B cell (primary cell): ENCODE results near the gene TUBAL3. TPM values are rescaled to one million over a fixed set of nuclear protein-coding genes. Genes with fewer than 3 reads are reported as not detected.

Source experiments
- ATAC-seq: fragments of 200-7000 bp; cut with Tn5 transposase; one replicate; pipeline ENCODE4 v1.10.0; 2021; ENCODE audit warnings: low read depth, mild to moderate bottlenecking, moderate number of reproducible peaks, moderate library complexity
- CTCF ChIA-PET: fragments of 350-600 bp; sonication (Branson Sonifier 250); formaldehyde crosslinking; loops from one replicate; lab custom pipeline; 2021; ENCODE audit warnings: antibody characterized with exemption, inconsistent platforms; lab: Charles Lee
- POLR2A ChIA-PET: fragments of 350-600 bp; sonication (Branson Sonifier 250); formaldehyde crosslinking; loops from one replicate; lab custom pipeline; 2021; ENCODE audit warnings: antibody characterized with exemption; lab: Charles Lee
- DNase-seq: peaks from one replicate; pipeline ENCODE4 v3.0.0; 2013
- H2AFZ ChIP-seq: 2 replicates; pipeline ENCODE4 v1.6.1; 2012; ENCODE audit warnings: mild to moderate bottlenecking, low read depth, low read length; ENCODE audit not compliant: insufficient read depth, poor library complexity, severe bottlenecking
- H3K27ac ChIP-seq, 2 donors: 1 replicate in 1 of 2; 2 replicates in 1 of 2; pipeline ENCODE4 v1.5.1; 2012 to 2013; ENCODE audit warnings: low read length in 2 of 2, mild to moderate bottlenecking in 2 of 2, moderate library complexity in 1 of 2
- H3K27me3 ChIP-seq, 4 experiments: fragments of 200-600 bp in 1 of 4; sonication (generic) in 1 of 4; replicated peaks in 1 of 4; 1 replicate in 2 of 4; 2 replicates in 2 of 4; pipeline versions ENCODE4 v1.6.1 to v1.7.0; 2013 to 2016; ENCODE audit warnings: low read length in 3 of 4, mild to moderate bottlenecking in 2 of 4, mixed read lengths in 1 of 4, moderate library complexity in 1 of 4; ENCODE audit not compliant: insufficient read depth in 4 of 4, control insufficient read depth in 3 of 4; ENCODE audit errors: control extremely low read depth in 1 of 4
- H3K36me3 ChIP-seq, 2 experiments: replicated peaks in 1 of 2; 1 replicate in 1 of 2; 2 replicates in 1 of 2; pipeline versions ENCODE4 v1.6.1 to v1.7.1; 2013; ENCODE audit warnings: low read length in 1 of 2; ENCODE audit not compliant: insufficient read depth in 2 of 2, control insufficient read depth in 1 of 2; ENCODE audit errors: control extremely low read depth in 1 of 2, extremely low read depth in 1 of 2
- H3K4me1 ChIP-seq, 2 donors: fragments of 200-600 bp in 1 of 2; sonication (generic) in 1 of 2; 1 replicate in 1 of 2; 2 replicates in 1 of 2; pipeline versions ENCODE4 v1.5.1 to v1.6.1; 2013 to 2017; ENCODE audit warnings: low read length in 2 of 2; ENCODE audit not compliant: control insufficient read depth in 2 of 2, insufficient read depth in 2 of 2
- H3K4me2 ChIP-seq: replicated peaks from 2 replicates; pipeline ENCODE3; 2012; ENCODE audit warnings: mild to moderate bottlenecking, low read depth, low read length; ENCODE audit not compliant: poor library complexity, severe bottlenecking
- H3K4me3 ChIP-seq, 5 experiments: fragments of 200-600 bp in 1 of 5; sonication (generic) in 1 of 5; 1 replicate in 3 of 5; 2 replicates in 2 of 5; pipeline versions ENCODE4 v1.5.1 to v1.7.0; 2011 to 2016; ENCODE audit warnings: low read length in 4 of 5, mild to moderate bottlenecking in 4 of 5, low read depth in 2 of 5, control low read depth in 1 of 5, moderate library complexity in 1 of 5; ENCODE audit not compliant: insufficient read depth in 1 of 5; ENCODE audit errors: control extremely low read depth in 1 of 5, extremely low read depth in 1 of 5
- H3K79me2 ChIP-seq: fragments of 200-600 bp; sonication (generic); one replicate; pipeline ENCODE4 v1.6.0; 2016; ENCODE audit warnings: low read length; ENCODE audit not compliant: control insufficient read depth, insufficient read depth
- H3K9ac ChIP-seq: fragments of 200-600 bp; sonication (generic); 2 replicates; pipeline ENCODE4 v1.6.1; 2017; ENCODE audit warnings: mild to moderate bottlenecking, low read length, moderate library complexity
- H3K9me3 ChIP-seq, 3 donors: one replicate each; pipeline versions ENCODE4 v1.6.1 to v1.7.1; 2013; ENCODE audit warnings: low read length in 2 of 3; ENCODE audit not compliant: control insufficient read depth in 2 of 3, insufficient read depth in 1 of 3; ENCODE audit errors: control extremely low read depth in 1 of 3
- H4K20me1 ChIP-seq: 2 replicates; pipeline ENCODE4 v1.6.0; 2012; ENCODE audit warnings: mild to moderate bottlenecking, low read length; ENCODE audit not compliant: insufficient read depth, control insufficient read depth, poor library complexity, severe bottlenecking
- H3K27ac Mint-ChIP-seq: one replicate; pipeline ENCODE4 v1.8.0; 2021; ENCODE audit warnings: mixed read lengths
- H3K27me3 Mint-ChIP-seq: one replicate; pipeline ENCODE4 v1.8.0; 2021; ENCODE audit warnings: mixed read lengths
- H3K4me1 Mint-ChIP-seq: one replicate; pipeline ENCODE4 v1.8.0; 2021; ENCODE audit warnings: mixed read lengths
- H3K4me3 Mint-ChIP-seq: one replicate; pipeline ENCODE4 v1.8.0; 2021; ENCODE audit warnings: mixed read lengths
- H3K9me3 Mint-ChIP-seq: one replicate; pipeline ENCODE4 v1.8.0; 2022; ENCODE audit warnings: mixed read lengths; ENCODE audit not compliant: insufficient read depth
- EZH2 ChIP-seq: IDR thresholded peaks from 2 replicates; pipeline ENCODE4 v1.6.1; 2012; ENCODE audit warnings: borderline replicate concordance, low read depth, mild to moderate bottlenecking, moderate library complexity, low read length; ENCODE audit not compliant: insufficient read depth, poor library complexity, severe bottlenecking
- WGBS: methylation state at CpG from one replicate; pipeline ENCODE4 v1.1.5; 2013; ENCODE audit warnings: missing lambda C conversion rate; ENCODE audit not compliant: insufficient coverage; 5-methylcytosine and 5-hydroxymethylcytosine counted together
- intact Hi-C: fragments of 100-400 bp; cut with micrococcal nuclease; formaldehyde crosslinking; loops from one replicate; pipeline ENCODE4 v1.10.0; 2022
- polyA plus RNA-seq: library from polyadenylated mRNA; depleted of rRNA; stranded (reverse); fragments of >200 nt; gene quantifications from 2 replicates; pipeline ENCODE4 v1.2.3, GENCODE V29; 2012
- total RNA-seq, 2 donors: library from RNA; stranded (reverse); fragments of 120-200 nt in 1 of 2; gene quantifications; 1 replicate in 1 of 2; 2 replicates in 1 of 2; pipeline versions ENCODE4 v1.2.3 to v1.2.4, GENCODE V29; 2013 to 2022
- TF ChIP-seq, protein P1 (sequence below): fragments of 200-600 bp; IDR thresholded peaks from one replicate; pipeline ENCODE4 v1.8.0; 2022; ENCODE audit warnings: antibody characterized with exemption, mild to moderate bottlenecking

Gene TUBAL3
- total and polyA plus RNA-seq, 2 donors (not counting 1 experiment from before 2014, with no cell fraction given): not detected

DNA sequence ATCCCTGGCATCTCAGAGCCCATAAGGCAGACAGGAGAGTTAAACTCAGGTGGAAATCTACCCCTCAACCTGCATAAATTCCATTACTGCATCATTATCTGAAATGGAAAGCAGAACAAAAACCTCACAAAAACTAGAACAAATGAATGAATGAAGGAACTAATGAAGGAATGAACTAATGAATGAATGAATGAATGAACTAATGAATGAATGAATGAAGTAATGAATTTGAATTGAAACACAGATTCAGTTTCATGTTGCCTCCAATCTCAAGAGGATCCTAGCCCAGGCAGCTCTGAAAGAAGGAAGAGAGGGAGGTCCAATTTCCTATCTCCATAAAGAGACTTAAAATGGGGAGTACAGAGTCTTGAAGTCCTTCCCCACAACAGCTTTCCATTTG, 41.8 kb downstream of the TUBAL3 start:
- Histone ChIP-seq H3K79me2 (no peaks in the 10 kb centered on the region), H3K27ac (no peak overlapping the region), H3K9me3 (no peaks in the 10 kb centered on the region), H3K36me3 (no peaks in the 10 kb centered on the region), H3K9ac (no peak overlapping the region), H4K20me1 (no peaks in the 10 kb centered on the region), H3K4me3 (no peak overlapping the region), H2AFZ (no peak overlapping the region), H3K4me2 (no peak overlapping the region), H3K4me1 (no peaks in the 10 kb centered on the region), H3K27me3 (peaks cover 0 to 3% (median 2%) of the 10 kb centered on the region in 4 experiments)
- CTCF ChIA-PET: no interaction called here
- intact Hi-C loops: no loop called here
- no peak for DNase-seq
- POLR2A ChIA-PET: no interaction called here
- ATAC-seq: no peak
- TF ChIP-seq, protein P1, sequence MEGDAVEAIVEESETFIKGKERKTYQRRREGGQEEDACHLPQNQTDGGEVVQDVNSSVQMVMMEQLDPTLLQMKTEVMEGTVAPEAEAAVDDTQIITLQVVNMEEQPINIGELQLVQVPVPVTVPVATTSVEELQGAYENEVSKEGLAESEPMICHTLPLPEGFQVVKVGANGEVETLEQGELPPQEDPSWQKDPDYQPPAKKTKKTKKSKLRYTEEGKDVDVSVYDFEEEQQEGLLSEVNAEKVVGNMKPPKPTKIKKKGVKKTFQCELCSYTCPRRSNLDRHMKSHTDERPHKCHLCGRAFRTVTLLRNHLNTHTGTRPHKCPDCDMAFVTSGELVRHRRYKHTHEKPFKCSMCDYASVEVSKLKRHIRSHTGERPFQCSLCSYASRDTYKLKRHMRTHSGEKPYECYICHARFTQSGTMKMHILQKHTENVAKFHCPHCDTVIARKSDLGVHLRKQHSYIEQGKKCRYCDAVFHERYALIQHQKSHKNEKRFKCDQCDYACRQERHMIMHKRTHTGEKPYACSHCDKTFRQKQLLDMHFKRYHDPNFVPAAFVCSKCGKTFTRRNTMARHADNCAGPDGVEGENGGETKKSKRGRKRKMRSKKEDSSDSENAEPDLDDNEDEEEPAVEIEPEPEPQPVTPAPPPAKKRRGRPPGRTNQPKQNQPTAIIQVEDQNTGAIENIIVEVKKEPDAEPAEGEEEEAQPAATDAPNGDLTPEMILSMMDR: no peak
- no peak for TF ChIP-seq EZH2
- Mint-ChIP-seq H3K9me3 (no peaks in the 10 kb centered on the region), H3K27me3 (peaks cover 35% of the 10 kb centered on the region), H3K4me3 (no peak overlapping the region), H3K4me1 (no peaks in the 10 kb centered on the region), H3K27ac (no peak overlapping the region)

DNA sequence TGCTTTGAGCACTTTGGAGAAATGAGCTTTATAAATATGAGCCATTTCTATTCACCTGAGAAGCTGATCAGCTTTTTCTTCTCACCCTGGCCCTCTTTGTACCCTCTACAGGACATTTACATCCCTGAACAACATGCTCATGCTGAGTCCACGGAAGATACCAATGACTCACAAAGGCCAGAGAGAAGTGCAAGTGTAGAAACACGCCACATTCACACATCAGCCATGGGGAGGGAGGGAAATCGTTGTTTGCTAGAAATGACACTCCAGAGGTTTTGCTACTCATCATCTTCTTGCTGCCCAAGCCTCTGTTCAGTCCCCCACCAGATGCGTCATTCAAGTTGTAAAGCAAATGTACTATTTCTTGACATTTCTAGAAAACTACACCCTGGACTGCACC, 42.7 kb downstream of the TUBAL3 start:
- Histone ChIP-seq H4K20me1 (no peaks in the 10 kb centered on the region), H3K79me2 (no peaks in the 10 kb centered on the region), H3K27ac (no peak overlapping the region), H2AFZ (no peak overlapping the region), H3K9me3 (no peaks in the 10 kb centered on the region), H3K4me2 (no peak overlapping the region), H3K36me3 (no peaks in the 10 kb centered on the region), H3K9ac (no peak overlapping the region), H3K4me3 (no peak overlapping the region), H3K4me1 (no peaks in the 10 kb centered on the region), H3K27me3 (peaks cover 0 to 5% (median 3%) of the 10 kb centered on the region in 4 experiments)
- Mint-ChIP-seq H3K4me1 (no peaks in the 10 kb centered on the region), H3K9me3 (no peaks in the 10 kb centered on the region), H3K27me3 (peaks cover 35% of the 10 kb centered on the region), H3K27ac (no peak overlapping the region), H3K4me3 (no peak overlapping the region)
- intact Hi-C loops: no loop called here
- WGBS: 80% methylated on average over 1 of the region's 4 CpGs
- ChIA-PET POLR2A (no interaction called here), CTCF (no interaction called here)
- TF ChIP-seq, protein P1: no peak
- no peak for DNase-seq
- ATAC-seq: no peak
